ENCODE data around the gene MSMB. TPM values are rescaled to one million over a fixed set of nuclear protein-coding genes. Genes with fewer than 3 reads are reported as not detected.

MSMB gene
- total and polyA plus RNA-seq, 2 of the 8 experiments (the other 6 are each of a cell fraction or from before 2014, with no cell fraction given) = not detected

DNA sequence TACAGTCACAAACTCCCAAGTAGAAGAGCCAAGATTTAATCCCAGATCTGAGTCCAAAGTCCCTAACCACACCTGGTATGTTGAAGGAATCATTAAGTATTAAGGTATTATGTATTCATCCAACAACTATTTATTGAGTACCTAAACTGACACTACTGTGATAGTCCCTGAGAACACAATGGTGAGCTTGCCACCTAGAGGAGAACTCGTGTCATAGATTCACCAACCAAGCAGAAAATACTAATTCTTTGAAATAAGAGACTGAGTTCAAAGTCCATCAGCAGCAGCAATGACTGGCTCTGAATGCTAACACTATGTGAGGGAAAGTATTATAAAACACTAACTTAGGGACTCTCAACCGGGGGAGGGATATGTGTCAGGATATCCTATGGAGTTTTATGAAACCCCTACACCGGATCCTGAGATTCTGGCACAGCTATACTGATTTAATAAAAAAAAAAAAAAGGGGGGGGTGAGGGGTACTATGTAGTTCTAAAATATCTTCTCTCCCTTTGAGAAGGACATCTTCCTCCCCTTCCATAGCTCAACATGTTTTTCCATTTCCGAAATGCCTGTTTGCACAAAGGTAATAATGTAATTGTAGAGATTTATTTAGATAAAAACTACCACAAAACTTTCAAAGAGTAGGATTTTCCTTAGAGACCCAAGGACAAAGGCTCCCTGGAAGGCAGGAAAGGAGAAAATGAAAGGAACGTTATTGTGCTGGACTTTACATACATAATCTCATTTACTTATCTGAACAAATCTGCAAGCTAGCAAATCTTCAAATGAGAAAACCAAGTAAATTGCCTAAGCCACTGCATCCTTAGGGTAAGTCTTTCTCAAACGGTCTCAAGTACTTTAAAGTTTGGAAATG, 17.2 kb downstream of the MSMB start (continued):
- TF ChIP-seq, protein P1, sequence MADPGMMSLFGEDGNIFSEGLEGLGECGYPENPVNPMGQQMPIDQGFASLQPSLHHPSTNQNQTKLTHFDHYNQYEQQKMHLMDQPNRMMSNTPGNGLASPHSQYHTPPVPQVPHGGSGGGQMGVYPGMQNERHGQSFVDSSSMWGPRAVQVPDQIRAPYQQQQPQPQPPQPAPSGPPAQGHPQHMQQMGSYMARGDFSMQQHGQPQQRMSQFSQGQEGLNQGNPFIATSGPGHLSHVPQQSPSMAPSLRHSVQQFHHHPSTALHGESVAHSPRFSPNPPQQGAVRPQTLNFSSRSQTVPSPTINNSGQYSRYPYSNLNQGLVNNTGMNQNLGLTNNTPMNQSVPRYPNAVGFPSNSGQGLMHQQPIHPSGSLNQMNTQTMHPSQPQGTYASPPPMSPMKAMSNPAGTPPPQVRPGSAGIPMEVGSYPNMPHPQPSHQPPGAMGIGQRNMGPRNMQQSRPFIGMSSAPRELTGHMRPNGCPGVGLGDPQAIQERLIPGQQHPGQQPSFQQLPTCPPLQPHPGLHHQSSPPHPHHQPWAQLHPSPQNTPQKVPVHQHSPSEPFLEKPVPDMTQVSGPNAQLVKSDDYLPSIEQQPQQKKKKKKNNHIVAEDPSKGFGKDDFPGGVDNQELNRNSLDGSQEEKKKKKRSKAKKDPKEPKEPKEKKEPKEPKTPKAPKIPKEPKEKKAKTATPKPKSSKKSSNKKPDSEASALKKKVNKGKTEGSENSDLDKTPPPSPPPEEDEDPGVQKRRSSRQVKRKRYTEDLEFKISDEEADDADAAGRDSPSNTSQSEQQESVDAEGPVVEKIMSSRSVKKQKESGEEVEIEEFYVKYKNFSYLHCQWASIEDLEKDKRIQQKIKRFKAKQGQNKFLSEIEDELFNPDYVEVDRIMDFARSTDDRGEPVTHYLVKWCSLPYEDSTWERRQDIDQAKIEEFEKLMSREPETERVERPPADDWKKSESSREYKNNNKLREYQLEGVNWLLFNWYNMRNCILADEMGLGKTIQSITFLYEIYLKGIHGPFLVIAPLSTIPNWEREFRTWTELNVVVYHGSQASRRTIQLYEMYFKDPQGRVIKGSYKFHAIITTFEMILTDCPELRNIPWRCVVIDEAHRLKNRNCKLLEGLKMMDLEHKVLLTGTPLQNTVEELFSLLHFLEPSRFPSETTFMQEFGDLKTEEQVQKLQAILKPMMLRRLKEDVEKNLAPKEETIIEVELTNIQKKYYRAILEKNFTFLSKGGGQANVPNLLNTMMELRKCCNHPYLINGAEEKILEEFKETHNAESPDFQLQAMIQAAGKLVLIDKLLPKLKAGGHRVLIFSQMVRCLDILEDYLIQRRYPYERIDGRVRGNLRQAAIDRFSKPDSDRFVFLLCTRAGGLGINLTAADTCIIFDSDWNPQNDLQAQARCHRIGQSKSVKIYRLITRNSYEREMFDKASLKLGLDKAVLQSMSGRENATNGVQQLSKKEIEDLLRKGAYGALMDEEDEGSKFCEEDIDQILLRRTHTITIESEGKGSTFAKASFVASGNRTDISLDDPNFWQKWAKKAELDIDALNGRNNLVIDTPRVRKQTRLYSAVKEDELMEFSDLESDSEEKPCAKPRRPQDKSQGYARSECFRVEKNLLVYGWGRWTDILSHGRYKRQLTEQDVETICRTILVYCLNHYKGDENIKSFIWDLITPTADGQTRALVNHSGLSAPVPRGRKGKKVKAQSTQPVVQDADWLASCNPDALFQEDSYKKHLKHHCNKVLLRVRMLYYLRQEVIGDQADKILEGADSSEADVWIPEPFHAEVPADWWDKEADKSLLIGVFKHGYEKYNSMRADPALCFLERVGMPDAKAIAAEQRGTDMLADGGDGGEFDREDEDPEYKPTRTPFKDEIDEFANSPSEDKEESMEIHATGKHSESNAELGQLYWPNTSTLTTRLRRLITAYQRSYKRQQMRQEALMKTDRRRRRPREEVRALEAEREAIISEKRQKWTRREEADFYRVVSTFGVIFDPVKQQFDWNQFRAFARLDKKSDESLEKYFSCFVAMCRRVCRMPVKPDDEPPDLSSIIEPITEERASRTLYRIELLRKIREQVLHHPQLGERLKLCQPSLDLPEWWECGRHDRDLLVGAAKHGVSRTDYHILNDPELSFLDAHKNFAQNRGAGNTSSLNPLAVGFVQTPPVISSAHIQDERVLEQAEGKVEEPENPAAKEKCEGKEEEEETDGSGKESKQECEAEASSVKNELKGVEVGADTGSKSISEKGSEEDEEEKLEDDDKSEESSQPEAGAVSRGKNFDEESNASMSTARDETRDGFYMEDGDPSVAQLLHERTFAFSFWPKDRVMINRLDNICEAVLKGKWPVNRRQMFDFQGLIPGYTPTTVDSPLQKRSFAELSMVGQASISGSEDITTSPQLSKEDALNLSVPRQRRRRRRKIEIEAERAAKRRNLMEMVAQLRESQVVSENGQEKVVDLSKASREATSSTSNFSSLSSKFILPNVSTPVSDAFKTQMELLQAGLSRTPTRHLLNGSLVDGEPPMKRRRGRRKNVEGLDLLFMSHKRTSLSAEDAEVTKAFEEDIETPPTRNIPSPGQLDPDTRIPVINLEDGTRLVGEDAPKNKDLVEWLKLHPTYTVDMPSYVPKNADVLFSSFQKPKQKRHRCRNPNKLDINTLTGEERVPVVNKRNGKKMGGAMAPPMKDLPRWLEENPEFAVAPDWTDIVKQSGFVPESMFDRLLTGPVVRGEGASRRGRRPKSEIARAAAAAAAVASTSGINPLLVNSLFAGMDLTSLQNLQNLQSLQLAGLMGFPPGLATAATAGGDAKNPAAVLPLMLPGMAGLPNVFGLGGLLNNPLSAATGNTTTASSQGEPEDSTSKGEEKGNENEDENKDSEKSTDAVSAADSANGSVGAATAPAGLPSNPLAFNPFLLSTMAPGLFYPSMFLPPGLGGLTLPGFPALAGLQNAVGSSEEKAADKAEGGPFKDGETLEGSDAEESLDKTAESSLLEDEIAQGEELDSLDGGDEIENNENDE (IDR thresholded peaks at IDR 0.05; ENCODE audit: insufficient replicate concordance, low read length) = no peak
- no peak for TF ChIP-seq SRF (IDR thresholded peaks at IDR 0.05; ENCODE audit: low read depth, low read length)
- TF ChIP-seq SUZ12 (IDR thresholded peaks at IDR 0.05; ENCODE audit: low read length) = no peak
- TF ChIP-seq MAFK (IDR thresholded peaks at IDR 0.05; ENCODE audit: low read depth, low read length) = no peak
- TF ChIP-seq TEAD4 (IDR thresholded peaks at IDR 0.05; ENCODE audit: low read depth, low read length) = no peak
- TF ChIP-seq, protein P2, sequence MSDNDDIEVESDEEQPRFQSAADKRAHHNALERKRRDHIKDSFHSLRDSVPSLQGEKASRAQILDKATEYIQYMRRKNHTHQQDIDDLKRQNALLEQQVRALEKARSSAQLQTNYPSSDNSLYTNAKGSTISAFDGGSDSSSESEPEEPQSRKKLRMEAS (IDR thresholded peaks at IDR 0.05) = no peak
- 0 out of 4 replicates have a peak, but pooled peaks of 1 of the 2 experiments have one; percentile 31 for TF ChIP-seq SIN3A (conservative IDR thresholded peaks at IDR 0.05 in 1 of 2, IDR thresholded peaks at IDR 0.05 in 1 of 2; ENCODE audit: low read depth in 1 of 2, low read length in 2 of 2)
- TF ChIP-seq GABPA (IDR thresholded peaks at IDR 0.05; ENCODE audit: borderline replicate concordance, insufficient read depth, low read length) = no peak
- 0 out of 2 replicates have a peak, but pooled peaks have one; percentile 22 for TF ChIP-seq CREB1 (IDR thresholded peaks at IDR 0.05)

Data from H1 (cell line).